HG02588 (cell line): ENCODE measurements around the gene VAMP3.

ENCODE experiments used
- ATAC-seq: cut with Tn5 transposase; IDR thresholded peaks from one replicate; pipeline ENCODE4 v1.9.1; 2021; ENCODE audit warnings: mild to moderate bottlenecking, moderate library complexity; ENCODE audit not compliant: unreplicated experiment

The VAMP3 gene

GRCh38 chr1:7810395-7810794 is 39.3 kb downstream of the VAMP3 start:
- no peak for ATAC-seq

DNA sequence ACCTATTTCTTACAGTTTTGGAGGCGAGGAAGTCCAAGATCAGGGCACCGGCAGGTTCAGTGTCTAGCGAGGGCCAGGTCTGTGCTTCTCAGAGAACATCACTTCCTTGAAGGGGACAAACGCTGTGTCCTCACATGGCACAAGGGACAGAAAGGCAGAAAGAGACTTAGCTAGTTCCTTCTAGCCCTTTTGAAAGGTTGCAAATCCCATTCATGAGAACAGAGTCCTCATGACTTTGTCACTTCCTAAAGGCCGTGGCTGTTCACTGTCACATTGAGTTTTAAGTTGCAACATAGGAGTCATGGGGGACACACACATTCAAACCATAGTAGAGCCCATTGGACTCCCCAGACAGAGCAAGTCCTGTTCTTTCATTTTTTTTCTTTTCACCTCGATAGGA is 40.4 kb downstream of the VAMP3 start:
- no peak for ATAC-seq

- no peak for ATAC-seq
Measured at GRCh38 chr1:7813677-7814373, 42.7 kb downstream of the VAMP3 start.

DNA sequence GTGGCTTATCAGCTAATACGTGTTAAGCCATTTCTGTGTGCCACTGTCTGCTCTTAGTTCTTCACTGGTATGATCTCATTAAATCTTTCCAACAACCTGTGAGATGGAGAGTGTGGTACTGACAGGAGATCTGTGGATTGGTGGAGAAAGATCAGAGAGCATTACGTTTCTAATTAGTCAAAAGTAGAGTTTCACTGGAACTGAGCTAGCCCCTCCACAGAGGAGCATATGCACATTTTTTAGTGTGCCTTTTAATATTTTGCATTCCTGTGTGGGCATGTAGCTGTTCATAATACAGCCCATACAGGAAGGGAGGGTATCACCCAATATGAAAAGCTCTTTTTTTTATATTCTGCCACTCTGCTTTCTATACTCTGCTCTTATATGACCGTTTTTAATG is 50.2 kb downstream of the VAMP3 start:
- ATAC-seq = no peak

- ATAC-seq = no peak
Measured at GRCh38 chr1:7824701-7825100, 53.6 kb downstream of the VAMP3 start.

DNA sequence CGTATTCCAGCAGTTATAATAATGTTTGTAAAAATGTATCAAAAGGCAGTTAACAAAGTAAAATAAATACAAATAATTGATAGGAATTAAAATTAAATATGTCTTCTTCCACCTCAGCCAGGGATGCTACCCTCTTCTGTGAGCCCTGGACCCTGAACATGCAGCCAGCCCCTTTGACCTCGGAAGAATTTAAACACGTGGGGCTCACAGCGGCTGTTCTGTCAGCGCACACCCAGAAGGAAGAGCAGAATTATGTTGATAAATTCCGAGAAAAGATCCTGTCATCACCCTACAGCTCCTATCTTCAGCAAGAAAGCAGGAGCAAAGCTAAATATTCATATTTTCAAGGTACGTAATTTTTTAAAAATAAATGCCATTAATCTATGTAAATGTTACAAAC is 55.3 kb downstream of the VAMP3 start:
- no peak for ATAC-seq

DNA sequence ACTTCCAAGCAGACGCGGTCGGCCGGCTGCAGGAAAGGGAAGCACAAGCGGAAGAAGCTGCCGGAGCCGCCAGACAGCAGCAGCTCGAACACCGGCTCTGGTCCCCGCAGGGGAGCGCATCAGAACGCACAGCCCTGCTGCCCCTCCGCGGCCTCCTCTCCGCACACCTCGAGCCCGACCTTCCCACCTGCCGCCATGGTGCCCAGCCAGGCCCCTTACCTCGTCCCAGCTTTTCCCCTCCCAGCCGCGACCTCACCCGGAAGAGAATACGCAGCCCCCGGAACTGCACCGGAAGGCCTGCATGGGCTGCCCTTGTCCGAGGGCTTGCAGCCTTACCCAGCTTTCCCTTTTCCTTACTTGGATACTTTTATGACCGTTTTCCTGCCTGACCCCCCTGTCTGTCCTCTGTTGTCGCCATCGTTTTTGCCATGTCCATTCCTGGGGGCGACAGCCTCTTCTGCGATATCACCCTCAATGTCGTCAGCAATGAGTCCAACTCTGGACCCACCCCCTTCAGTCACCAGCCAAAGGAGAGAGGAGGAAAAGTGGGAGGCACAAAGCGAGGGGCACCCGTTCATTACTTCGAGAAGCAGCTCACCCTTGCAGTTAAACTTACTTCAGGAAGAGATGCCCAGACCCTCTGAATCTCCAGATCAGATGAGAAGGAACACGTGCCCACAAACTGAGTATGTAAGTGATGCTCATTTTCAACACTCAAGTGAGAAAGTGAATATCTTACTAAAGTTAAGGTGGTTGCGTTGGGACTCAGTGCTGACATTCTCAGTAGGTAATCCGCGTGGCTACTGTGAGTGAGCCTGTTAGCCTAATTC is 56.2 kb downstream of the VAMP3 start:
- no peak for ATAC-seq
